Measurements from ENCODE around the gene TMSB4X.
"Not testable (repeated sequence)": the region's sequence is repeated elsewhere in the genome, so short reads cannot be mapped to it uniquely, and the experiment has no call there.

Gene TMSB4X

GRCh38 chrX:12997906-12998687, 23.2 kb downstream of the TMSB4X start:
- DNase-seq (ENCODE audit: low read depth) = no peak

- no peak for DNase-seq (ENCODE audit: low read depth)
Observed at GRCh38 chrX:12999422-12999821, 24.5 kb downstream of the TMSB4X start.

- no peak for DNase-seq (ENCODE audit: low read depth)
Observed at GRCh38 chrX:13000301-13000811, 25.4 kb downstream of the TMSB4X start.

DNA sequence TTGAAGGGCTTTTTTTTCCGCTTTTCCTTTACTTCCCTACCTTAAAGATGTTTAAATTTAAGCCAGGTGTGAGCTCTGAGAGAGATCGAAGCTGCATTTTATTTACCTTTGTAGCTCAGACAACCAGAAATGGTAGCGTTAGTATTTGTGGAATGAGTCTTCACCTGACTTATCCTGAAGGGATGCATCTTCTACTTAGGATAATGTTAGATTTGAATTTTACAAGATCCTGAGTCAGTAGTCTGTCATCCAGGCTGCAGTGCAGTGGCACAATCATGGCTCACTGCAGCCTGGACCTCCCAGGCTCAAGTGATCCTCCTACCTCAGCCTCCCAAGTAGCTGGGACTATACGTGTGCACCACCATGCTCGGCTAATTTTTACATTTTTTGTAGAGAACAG, 26.2 kb downstream of the TMSB4X start:
- no peak for DNase-seq (ENCODE audit: low read depth)

- DNase-seq (ENCODE audit: low read depth) = no peak
Observed at GRCh38 chrX:13001961-13002671, 27.2 kb downstream of the TMSB4X start.

DNA sequence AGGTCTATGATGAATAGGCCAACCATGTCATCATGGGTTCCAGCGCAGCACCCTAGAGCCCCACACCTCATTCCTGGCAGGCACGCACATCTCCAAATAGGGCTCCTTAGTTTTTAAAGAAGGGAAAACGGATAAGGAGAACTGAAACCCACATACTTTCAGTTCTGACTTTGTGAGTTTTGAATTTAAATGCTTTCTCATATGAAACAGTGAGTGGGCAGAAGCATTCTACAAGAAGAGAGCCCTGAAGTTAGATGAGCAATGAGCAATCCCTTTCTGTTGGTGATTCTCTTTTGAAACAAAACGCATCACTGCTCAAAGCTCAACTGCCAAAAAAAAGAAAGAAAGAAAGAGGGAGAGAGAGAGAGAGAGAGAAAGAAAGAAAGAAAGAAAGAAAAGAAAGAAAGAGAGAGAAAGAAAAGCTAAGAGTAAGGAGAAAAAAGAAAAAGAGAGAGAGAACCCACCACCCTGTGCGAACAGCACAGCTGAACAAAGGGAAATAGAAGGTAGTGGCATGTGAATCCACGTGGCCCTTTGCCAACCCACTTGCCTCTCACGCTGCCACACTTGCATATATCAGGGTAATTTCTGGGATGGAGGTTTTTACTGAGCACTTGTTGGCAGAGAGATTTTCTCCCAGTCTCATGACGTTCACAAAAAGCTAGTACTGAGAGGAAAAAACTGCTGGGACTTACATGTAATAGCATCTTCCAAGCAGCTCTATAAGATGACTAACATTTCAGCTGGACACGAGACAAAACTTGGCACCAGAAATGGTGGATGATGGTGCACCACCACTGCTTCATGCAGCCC, 31.0 kb downstream of the TMSB4X start:
- DNase-seq (ENCODE audit: low read depth) = no peak

DNA sequence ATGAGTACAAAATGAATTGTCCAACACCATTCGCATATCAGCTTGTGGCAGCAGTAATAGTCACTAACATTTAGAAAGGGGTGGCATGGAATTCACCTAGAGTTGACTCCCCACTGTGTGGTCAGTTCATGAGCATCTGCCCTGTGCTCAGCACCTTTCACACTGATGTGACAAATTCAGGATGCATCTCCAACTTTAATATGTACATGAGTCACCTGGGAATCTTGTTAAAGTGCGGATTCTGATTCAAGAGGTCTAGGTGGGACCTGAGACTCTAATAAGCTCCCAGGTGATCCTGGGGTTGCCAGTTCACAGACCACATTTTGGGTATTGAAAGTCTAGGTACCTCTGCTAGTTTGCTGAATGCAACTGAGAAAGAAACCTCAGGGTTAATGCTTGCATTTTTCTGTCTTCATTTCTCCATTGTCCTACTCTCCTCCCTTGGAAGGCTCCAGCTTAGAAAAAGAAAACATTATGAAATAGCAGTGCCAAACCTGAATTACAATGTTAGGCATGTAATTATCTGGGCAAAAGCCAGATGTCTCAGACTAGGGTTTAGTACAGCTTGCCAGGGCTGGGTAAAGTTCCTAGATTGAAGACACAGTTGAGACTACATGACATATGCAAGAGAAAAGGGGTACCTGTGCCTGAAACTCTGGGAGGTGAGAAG, 32.7 kb downstream of the TMSB4X start:
- no peak for DNase-seq (ENCODE audit: low read depth)

DNA sequence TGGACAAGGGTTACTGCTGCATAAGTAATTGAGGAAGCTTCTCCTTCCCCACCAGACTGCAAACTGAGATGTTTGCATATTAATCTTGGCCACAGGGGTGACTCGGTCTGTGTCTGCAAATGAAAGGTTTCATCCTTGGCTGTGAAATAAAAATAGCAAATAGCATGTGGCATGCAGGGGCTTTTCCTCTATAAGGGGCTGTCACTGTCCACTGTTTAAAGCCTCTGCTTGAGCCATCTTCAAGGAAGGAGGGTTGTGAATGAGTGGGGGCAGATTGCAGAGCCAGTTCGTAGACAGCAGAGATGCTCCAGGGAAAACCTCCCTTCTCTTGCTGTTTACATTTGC, 33.3 kb downstream of the TMSB4X start:
- no peak for DNase-seq (ENCODE audit: low read depth)

GRCh38 chrX:13008851-13009250, 33.9 kb downstream of the TMSB4X start:
- DNase-seq (ENCODE audit: low read depth) = no peak

DNA sequence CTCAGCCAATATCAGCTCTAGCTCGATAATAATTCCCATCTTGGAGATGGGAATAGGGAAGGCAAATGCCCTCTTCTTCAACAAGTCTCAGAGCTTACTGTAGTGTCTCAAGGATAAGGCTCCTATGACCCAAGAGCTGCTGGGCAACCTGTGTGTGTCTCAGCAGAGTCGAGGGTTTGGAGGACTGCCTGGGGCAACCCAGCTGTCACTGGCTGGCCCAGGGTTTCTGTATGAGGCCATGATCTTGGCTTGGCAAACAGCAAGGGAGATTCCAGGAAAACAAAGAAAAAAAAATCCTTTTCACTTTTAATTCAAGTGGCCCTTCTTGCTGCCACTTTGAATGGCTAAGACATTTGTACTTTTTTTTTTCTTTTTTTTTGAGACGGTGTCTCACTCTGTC, 34.4 kb downstream of the TMSB4X start:
- no peak for DNase-seq (ENCODE audit: low read depth)

DNA sequence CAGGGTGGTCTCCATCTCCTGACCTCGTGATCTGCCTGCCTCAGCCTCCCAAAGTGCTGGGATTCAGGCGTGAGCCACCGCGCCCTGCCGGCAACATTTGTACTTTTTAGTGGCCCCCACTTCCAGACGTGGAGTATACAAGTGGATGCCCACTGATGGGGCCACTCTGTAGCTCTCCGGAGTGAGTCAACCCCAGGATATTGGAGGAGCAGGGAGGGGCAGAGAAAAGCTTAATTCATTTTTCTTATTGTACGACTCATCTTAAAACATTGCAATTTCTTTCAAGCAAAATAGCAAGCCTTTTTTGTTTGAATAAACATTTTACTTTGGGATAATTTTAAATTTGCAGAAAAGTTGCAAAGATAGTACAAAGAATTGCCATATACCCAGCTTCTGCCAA, 34.9 kb downstream of the TMSB4X start:
- DNase-seq (ENCODE audit: low read depth) = no peak

- no peak for DNase-seq (ENCODE audit: low read depth)
Observed at GRCh38 chrX:13010546-13010945, 35.6 kb downstream of the TMSB4X start.

DNA sequence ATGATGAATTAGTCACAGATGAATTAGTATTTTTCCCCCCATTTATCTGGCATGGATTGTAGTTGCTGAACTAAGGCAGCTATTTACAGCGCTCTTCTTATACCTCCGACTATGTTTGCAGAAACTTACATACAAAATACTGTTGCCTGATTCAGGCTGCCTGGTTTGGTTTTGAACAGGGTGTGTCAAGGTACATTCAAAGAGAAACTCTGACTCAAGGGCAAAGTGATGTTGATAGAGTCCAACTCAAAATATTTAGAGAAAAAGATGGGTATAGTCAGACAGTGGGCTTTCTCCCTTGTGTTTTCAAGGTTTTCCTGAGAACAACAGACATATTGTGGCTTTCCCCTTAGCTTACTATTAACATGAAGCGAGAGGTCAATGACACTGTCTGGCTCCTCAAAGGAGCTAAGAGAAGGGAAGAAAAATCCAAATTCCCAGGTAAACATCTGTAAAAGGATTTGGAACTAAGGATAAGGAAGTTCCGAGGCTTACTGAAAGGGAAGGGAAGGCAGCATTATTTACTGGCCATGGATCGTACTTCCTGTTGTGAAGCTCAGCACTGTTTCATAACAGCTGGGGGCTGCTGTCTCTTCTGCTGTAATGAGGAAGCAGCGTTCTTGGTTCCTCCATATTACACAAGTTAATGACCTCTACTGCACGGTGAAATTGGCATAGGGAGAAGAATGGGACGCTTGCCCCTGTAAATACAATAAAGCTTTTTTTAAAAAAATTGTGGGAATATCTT, 38.6 kb downstream of the TMSB4X start:
- no peak for DNase-seq (ENCODE audit: low read depth)

DNA sequence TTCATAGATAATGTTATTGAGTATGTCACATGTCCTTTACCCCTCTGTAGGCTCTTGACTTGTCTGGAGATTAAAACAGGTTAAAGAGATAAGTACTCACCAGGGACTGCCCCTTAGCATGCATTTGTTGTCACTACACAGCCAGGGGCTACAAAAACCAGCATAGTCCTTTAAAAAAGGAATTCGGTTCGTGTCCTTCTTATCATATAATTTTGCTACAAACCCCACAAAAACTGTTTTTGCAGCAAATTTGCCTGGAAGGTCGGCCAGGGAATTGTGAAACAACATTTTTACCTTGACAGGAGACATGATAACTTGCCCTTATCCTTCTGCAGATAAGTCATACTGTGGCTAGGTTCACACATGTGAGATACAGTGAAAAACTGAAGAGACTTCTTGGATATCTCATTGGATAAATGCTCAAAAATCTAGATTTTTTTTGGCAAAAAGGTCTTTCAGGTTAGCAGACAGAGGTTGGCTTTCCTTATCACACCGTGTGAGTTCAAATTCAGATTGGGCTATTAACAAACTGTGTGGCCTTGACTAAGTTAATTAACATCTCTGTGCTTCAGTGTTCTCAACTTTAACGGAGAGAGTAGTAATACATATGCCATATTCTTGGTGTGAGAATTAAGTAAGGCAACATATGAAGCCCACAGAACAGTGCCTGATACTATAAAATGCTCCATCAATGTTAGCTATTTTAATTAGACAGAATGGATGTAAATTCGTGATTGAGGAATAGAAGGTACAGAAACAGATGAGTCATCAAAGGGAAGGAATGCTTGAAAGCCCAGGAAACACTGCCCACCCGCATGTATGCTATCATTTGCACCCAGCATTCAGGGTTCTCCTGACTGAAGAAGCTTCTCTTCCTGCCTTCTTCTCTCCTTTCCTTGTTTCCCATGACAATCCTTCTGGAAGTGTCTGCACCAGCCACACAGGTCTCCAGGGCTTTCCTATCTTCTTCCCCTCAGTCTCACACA, 39.5 kb downstream of the TMSB4X start:
- DNase-seq (ENCODE audit: low read depth) = no peak

- DNase-seq (ENCODE audit: low read depth) = no peak
Observed at GRCh38 chrX:13015536-13016236, 40.8 kb downstream of the TMSB4X start.

GRCh38 chrX:13016731-13017130, 41.8 kb downstream of the TMSB4X start:
- DNase-seq (ENCODE audit: low read depth) = not testable (repeated sequence)

DNA sequence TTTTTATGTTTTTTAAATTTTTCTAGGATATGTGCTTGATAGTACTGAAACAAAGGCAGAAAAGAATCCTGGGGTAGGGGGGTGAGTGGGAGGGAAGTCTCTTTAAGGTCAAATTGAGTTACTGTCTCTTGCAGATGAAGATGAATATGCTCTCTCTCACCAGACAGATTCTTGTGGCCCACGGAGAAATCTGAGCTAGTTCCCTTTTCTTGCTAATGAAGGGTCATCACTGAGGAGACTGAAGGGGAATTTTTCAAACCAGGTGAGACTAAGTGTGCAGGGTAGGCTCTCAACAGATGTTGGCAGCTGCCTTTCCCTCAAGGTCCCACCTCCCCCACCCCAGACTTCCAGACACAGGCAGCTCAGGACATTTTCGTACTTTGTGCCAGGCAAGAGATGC, 48.0 kb downstream of the TMSB4X start:
- no peak for DNase-seq (ENCODE audit: low read depth)

GRCh38 chrX:13023567-13023966, 48.7 kb downstream of the TMSB4X start:
- DNase-seq (ENCODE audit: low read depth) = no peak

GRCh38 chrX:13023979-13024378, 49.1 kb downstream of the TMSB4X start:
- no peak for DNase-seq (ENCODE audit: low read depth)

GRCh38 chrX:13024986-13025385, 50.1 kb downstream of the TMSB4X start:
- no peak for DNase-seq (ENCODE audit: low read depth)
